HG03135 (cell line): ENCODE results near the gene MYBPC3.

Source experiments
- ATAC-seq: cut with Tn5 transposase; IDR thresholded peaks from one replicate; pipeline ENCODE4 v1.9.1; 2021; ENCODE audit warnings: mild to moderate bottlenecking, moderate library complexity; ENCODE audit not compliant: unreplicated experiment

MYBPC3 gene

GRCh38 chr11:47387944-47388696 lies 35.6 kb upstream of the MYBPC3 start:
- no peak for ATAC-seq

GRCh38 chr11:47384498-47384897 lies 32.0 kb upstream of the MYBPC3 start:
- no peak for ATAC-seq

GRCh38 chr11:47383071-47383470 lies 30.6 kb upstream of the MYBPC3 start:
- ATAC-seq, result no peak

- ATAC-seq, result no peak
These were observed 27.6 kb upstream of the MYBPC3 start for GRCh38 chr11:47380078-47380477.

- ATAC-seq, result no peak
These were observed 26.8 kb upstream of the MYBPC3 start for GRCh38 chr11:47379317-47379716.

GRCh38 chr11:47378836-47379170 lies 26.3 kb upstream of the MYBPC3 start:
- peak; percentile 23 for ATAC-seq

- peak; percentile 77 for ATAC-seq
These were observed 25.7 kb upstream of the MYBPC3 start, which contains the start of gene SPI1 for GRCh38 chr11:47378010-47378835. Gene SPI1, minus strand, starts transcription at chr11:47378547. Its CDS starts 194 bp downstream, at chr11:47378353.

GRCh38 chr11:47377571-47378009 lies 25.1 kb upstream of the MYBPC3 start:
- ATAC-seq, result no peak

- no peak for ATAC-seq
These were observed 24.2 kb upstream of the MYBPC3 start for GRCh38 chr11:47376525-47377371.

- no peak for ATAC-seq
These were observed 23.6 kb upstream of the MYBPC3 start for GRCh38 chr11:47376107-47376524.

GRCh38 chr11:47375546-47376085 lies 23.1 kb upstream of the MYBPC3 start:
- ATAC-seq, result no peak

- no peak for ATAC-seq
These were observed 22.5 kb upstream of the MYBPC3 start for GRCh38 chr11:47375020-47375419.

- ATAC-seq, result no peak
These were observed 22.2 kb upstream of the MYBPC3 start for GRCh38 chr11:47374720-47375019.

- no peak for ATAC-seq
These were observed 21.6 kb upstream of the MYBPC3 start for GRCh38 chr11:47373876-47374719.

GRCh38 chr11:47372422-47372821 lies 19.9 kb upstream of the MYBPC3 start:
- no peak for ATAC-seq

GRCh38 chr11:47369676-47370075 lies 17.2 kb upstream of the MYBPC3 start:
- no peak for ATAC-seq

- ATAC-seq, result no peak
These were observed 13.6 kb upstream of the MYBPC3 start for GRCh38 chr11:47366020-47366490.

GRCh38 chr11:47361419-47361818 lies 8.9 kb upstream of the MYBPC3 start:
- ATAC-seq, result no peak

GRCh38 chr11:47360341-47360740 lies 7.8 kb upstream of the MYBPC3 start:
- no peak for ATAC-seq

GRCh38 chr11:47359586-47359985 lies 7.1 kb upstream of the MYBPC3 start:
- ATAC-seq, result no peak
